ENCODE data around the gene ORAI3. TPM values are rescaled to one million over a fixed set of nuclear protein-coding genes. Genes with fewer than 3 reads are reported as not detected.
A peak's percentile ranks its signal among the peaks of the same experiment; 100 is the strongest.

ORAI3 gene
- total RNA-seq, 1 experiment from 2014 or later, result 26.9 TPM

- Histone ChIP-seq H3K4me3 (ENCODE audit: low read depth in 2 of 2, low read length in 2 of 2) (no peak overlapping the region), H3K27me3 (ENCODE audit: control insufficient read depth, insufficient read depth, low read length) (no peaks in the 10 kb centered on the region), H3K4me1 (ENCODE audit: control insufficient read depth, insufficient read depth, low read length) (peaks cover 9% of the 10 kb centered on the region), H3K9me3 (ENCODE audit: control insufficient read depth, insufficient read depth, low read depth, low read length) (no peaks in the 10 kb centered on the region), H3K27ac (ENCODE audit: low read length) (no peak overlapping the region), H3K36me3 (ENCODE audit: control insufficient read depth, insufficient read depth, low read length) (peaks cover 3% of the 10 kb centered on the region; the same call in 1 of the 2 replicates)
- POLR2A ChIA-PET, result no interaction called here
- DNase-seq (ENCODE audit: low read depth, low spot score), result no peak
- intact Hi-C loops (cut with micrococcal nuclease; ENCODE audit: unreplicated experiment), result no loop called here
- no peak for TF ChIP-seq CTCF (IDR thresholded peaks at IDR 0.05)
- TF ChIP-seq TCF7L2 (IDR thresholded peaks at IDR 0.05; ENCODE audit: low read depth, low read length), result no peak
- TF ChIP-seq SIN3A (IDR thresholded peaks at IDR 0.05; ENCODE audit: borderline replicate concordance, insufficient read depth, low read depth, low read length), result no peak
- TF ChIP-seq POLR2AphosphoS5 (IDR thresholded peaks at IDR 0.05; ENCODE audit: low read depth, low read length), result no peak
- TF ChIP-seq REST (IDR thresholded peaks at IDR 0.05; ENCODE audit: insufficient read depth in 1 of 2, low read depth in 2 of 2, low read length in 1 of 2), result no peak
- CTCF ChIA-PET, result interaction anchor here (1.1 to 1.3 kb wide), 2 partner anchors 29 to 158 kb away, joined by 3 to 4 read pairs; no protein-coding TSS in a partner anchor
- no TSS peak for BruUV-seq (replicated peaks)
- in situ Hi-C loops (cut with HindIII; ENCODE audit: low pct_unique_long_range_greater_than_20kb, low sequenced_read_pairs), result no loop called here
- peak; percentile 23; the same call in 1 of the 2 replicates for ATAC-seq
Observed at GRCh38 chr16:30983289-30983889, 34.5 kb downstream of the ORAI3 start.

- TF ChIP-seq TCF7L2 (IDR thresholded peaks at IDR 0.05; ENCODE audit: low read depth, low read length), result no peak
- no peak for TF ChIP-seq REST (IDR thresholded peaks at IDR 0.05; ENCODE audit: insufficient read depth in 1 of 2, low read depth in 2 of 2, low read length in 1 of 2)
- TF ChIP-seq SIN3A (IDR thresholded peaks at IDR 0.05; ENCODE audit: borderline replicate concordance, insufficient read depth, low read depth, low read length), result no peak
- TF ChIP-seq POLR2AphosphoS5 (IDR thresholded peaks at IDR 0.05; ENCODE audit: low read depth, low read length), result no peak
- no peak for TF ChIP-seq CTCF (IDR thresholded peaks at IDR 0.05)
- Histone ChIP-seq H3K27ac (ENCODE audit: low read length) (no peak overlapping the region), H3K36me3 (ENCODE audit: control insufficient read depth, insufficient read depth, low read length) (peaks cover 3% of the 10 kb centered on the region; the same call in 1 of the 2 replicates), H3K27me3 (ENCODE audit: control insufficient read depth, insufficient read depth, low read length) (no peaks in the 10 kb centered on the region), H3K9me3 (ENCODE audit: control insufficient read depth, insufficient read depth, low read depth, low read length) (no peaks in the 10 kb centered on the region), H3K4me3 (ENCODE audit: low read depth in 2 of 2, low read length in 2 of 2) (no peak overlapping the region), H3K4me1 (ENCODE audit: control insufficient read depth, insufficient read depth, low read length) (peaks cover 9% of the 10 kb centered on the region)
- intact Hi-C loops (cut with micrococcal nuclease; ENCODE audit: unreplicated experiment) (no loop called here), in situ Hi-C loops (cut with HindIII; ENCODE audit: low pct_unique_long_range_greater_than_20kb, low sequenced_read_pairs) (no loop called here)
- ATAC-seq, result 0 out of 2 replicates have a peak, but pooled peaks have one; percentile 3
- ChIA-PET POLR2A (no interaction called here), CTCF (interaction anchor here (0.6 to 1.3 kb wide), 7 partner anchors 11 to 158 kb away, joined by 3 to 4 read pairs (median 3); partner anchors contain the start of genes ZNF646 and ZNF668)
- DNase-seq (ENCODE audit: low read depth, low spot score), result no peak
- TSS peak; percentile 75 for BruUV-seq (replicated peaks)
Observed at GRCh38 chr16:30983898-30984610, 35.2 kb downstream of the ORAI3 start.

Data from Panc1 (cell line).